HFFc6 (cell line): ENCODE data around the gene ATAD3B. TPM values are rescaled to one million over a fixed set of nuclear protein-coding genes. Genes with fewer than 3 reads are reported as not detected.

Experiments
- DNase-seq: peaks from one replicate; pipeline ENCODE4 v3.0.0-alpha.2; 2018
- H3K27ac Mint-ChIP-seq: 2 replicates; pipeline ENCODE4 v1.8.0; 2020; ENCODE audit warnings: mild to moderate bottlenecking, mixed read lengths
- H3K27me3 Mint-ChIP-seq: 2 replicates; pipeline ENCODE4 v1.8.0; 2021; ENCODE audit warnings: mild to moderate bottlenecking, moderate library complexity, mixed read lengths; ENCODE audit not compliant: insufficient read depth
- H3K36me3 Mint-ChIP-seq: 2 replicates; pipeline ENCODE4 v1.8.0; 2021; ENCODE audit warnings: low read depth, mixed read lengths
- H3K4me1 Mint-ChIP-seq: 2 replicates; pipeline ENCODE4 v1.8.0; 2020; ENCODE audit warnings: low read depth, mixed read lengths
- H3K4me3 Mint-ChIP-seq: 2 replicates; pipeline ENCODE4 v1.8.0; 2020; ENCODE audit warnings: mild to moderate bottlenecking, moderate library complexity, mixed read lengths
- H3K9me3 Mint-ChIP-seq: 2 replicates; pipeline ENCODE4 v1.8.0; 2020; ENCODE audit warnings: mild to moderate bottlenecking, mixed read lengths
- CTCF ChIP-seq: fragments of 200-600 bp; sonication (generic); IDR thresholded peaks from 2 replicates; pipeline ENCODE4 v1.5.0; 2021; ENCODE audit warnings: antibody characterized with exemption, mild to moderate bottlenecking
- total RNA-seq, 6 experiments: library from RNA; stranded (reverse); fragmentation: NEBNext Ultra II Directional; extraction: Animal tissue kit (Norgen Biotek cat#: 25700); gene quantifications; 2 replicates in 1 of 6; 3 replicates in 5 of 6; pipeline ENCODE4 v1.2.3, GENCODE V29; 2021

Gene ATAD3B
- total RNA-seq, 6 experiments from 2014 or later = 21.0 to 24.8 (median 23.0) TPM

DNA sequence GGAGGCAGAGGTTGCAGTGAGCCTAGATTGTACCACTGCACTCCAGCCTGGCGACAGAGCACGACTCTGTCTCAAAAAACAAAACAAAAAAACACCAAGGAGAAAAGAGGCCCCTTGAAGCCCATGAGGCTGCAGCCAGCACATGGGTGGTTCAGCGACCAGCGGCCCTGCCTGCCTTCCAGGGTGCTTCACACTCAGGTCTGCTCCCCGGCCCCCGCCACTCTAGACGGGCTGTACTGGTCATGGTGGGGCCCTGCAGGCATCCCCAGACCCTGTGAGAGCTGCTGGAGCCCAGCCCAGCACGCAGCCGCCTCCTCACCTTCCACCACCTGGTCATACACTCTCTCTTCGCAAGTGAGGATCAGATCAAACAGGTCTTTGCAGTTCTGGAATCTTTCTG, 73.0 kb downstream of the ATAD3B start:
- no peak overlapping the region for H3K27ac Mint-ChIP-seq
- peaks cover 5% of the 10 kb centered on the region; the same call in 1 of the 2 replicates for H3K4me1 Mint-ChIP-seq
- peaks cover 7% of the 10 kb centered on the region; the same call in 1 of the 2 replicates for H3K36me3 Mint-ChIP-seq
- peaks cover 3% of the 10 kb centered on the region; the same call in 1 of the 2 replicates for H3K27me3 Mint-ChIP-seq
- TF ChIP-seq CTCF = no peak
- no peak for DNase-seq
- H3K4me3 Mint-ChIP-seq = no peak overlapping the region
- H3K9me3 Mint-ChIP-seq = no peaks in the 10 kb centered on the region

Other genes with a start within 250 kb of the ATAD3B start
- gene SDF4, start 239.8 kb upstream of the ATAD3B start, total RNA-seq = 100 to 1,000 TPM; 182 to 231 (median 196) TPM
- gene B3GALT6, start 239.5 kb upstream of the ATAD3B start, total RNA-seq = 10 to 100 TPM; 24.5 to 35.7 (median 25.8) TPM
- 1 to 10 TPM in 3 of 6 experiments, under 1 TPM in 3; 0.31 to 1.7 (median 1.1) TPM for gene C1QTNF12, start 225.0 kb upstream of the ATAD3B start, total RNA-seq
- gene UBE2J2, start 197.9 kb upstream of the ATAD3B start, total RNA-seq = 10 to 100 TPM; 56.2 to 67.9 (median 61.1) TPM
- gene SCNN1D, start 191.3 kb upstream of the ATAD3B start, total RNA-seq = 1 to 10 TPM; 1.4 to 3.0 (median 2.0) TPM
- gene ACAP3, start 163.8 kb upstream of the ATAD3B start, total RNA-seq = 10 to 100 TPM; 39.4 to 50.8 (median 42.6) TPM
- 10 to 100 TPM; 23.5 to 28.7 (median 25.6) TPM for gene PUSL1, start 163.2 kb upstream of the ATAD3B start, total RNA-seq
- 10 to 100 TPM; 65.6 to 78.3 (median 69.8) TPM for gene INTS11, start 147.1 kb upstream of the ATAD3B start, total RNA-seq
- gene CPTP, start 147.0 kb upstream of the ATAD3B start, total RNA-seq = 10 to 100 TPM; 24.6 to 31.5 (median 26.6) TPM
- gene TAS1R3, start 140.5 kb upstream of the ATAD3B start, total RNA-seq = under 1 TPM; 0.07 to 0.20 (median 0.13) TPM
- 10 to 100 TPM; 73.8 to 96.6 (median 74.5) TPM for gene DVL1, start 122.3 kb upstream of the ATAD3B start, total RNA-seq
- 100 to 1,000 TPM; 438 to 570 (median 524) TPM for gene MXRA8, start 113.2 kb upstream of the ATAD3B start, total RNA-seq
- 100 to 1,000 TPM; 178 to 206 (median 196) TPM for gene AURKAIP1, start 96.6 kb upstream of the ATAD3B start, total RNA-seq
- gene CCNL2, start 72.4 kb upstream of the ATAD3B start, total RNA-seq = 100 to 1,000 TPM in 5 of 6 experiments, 10 to 100 TPM in 1; 96.2 to 115 (median 104) TPM
- gene MRPL20, start 64.5 kb upstream of the ATAD3B start, total RNA-seq = 100 to 1,000 TPM; 131 to 154 (median 141) TPM
- gene ANKRD65, start 50.5 kb upstream of the ATAD3B start, total RNA-seq = under 1 TPM in 2 of 6 experiments, not detected in 4; 0.14 TPM
- under 1 TPM in 5 of 6 experiments, not detected in 1; 0.12 to 0.33 (median 0.24) TPM for gene VWA1, start 36.1 kb upstream of the ATAD3B start, total RNA-seq
- under 1 TPM in 1 of 6 experiments, not detected in 5; 0.09 TPM for gene ATAD3C, start 22.1 kb upstream of the ATAD3B start, total RNA-seq
- gene ATAD3A, start 40.4 kb downstream of the ATAD3B start, total RNA-seq = 10 to 100 TPM; 48.7 to 61.5 (median 54.0) TPM
- 1 to 10 TPM; 2.8 to 5.1 (median 4.1) TPM for gene TMEM240, start 68.9 kb downstream of the ATAD3B start, total RNA-seq
- gene SSU72, start 103.1 kb downstream of the ATAD3B start, total RNA-seq = 100 to 1,000 TPM; 132 to 156 (median 137) TPM
- gene FNDC10, start 128.4 kb downstream of the ATAD3B start, total RNA-seq = 1 to 10 TPM; 1.6 to 4.0 (median 2.0) TPM
- 10 to 100 TPM; 41.9 to 62.8 (median 44.0) TPM for gene MIB2, start 143.7 kb downstream of the ATAD3B start, total RNA-seq
- 1 to 10 TPM; 2.8 to 7.1 (median 5.1) TPM for gene MMP23B, start 160.4 kb downstream of the ATAD3B start, total RNA-seq
- gene CDK11B, start 187.2 kb downstream of the ATAD3B start, total RNA-seq = 10 to 100 TPM; 21.6 to 27.5 (median 24.8) TPM
- 10 to 100 TPM; 30.1 to 40.9 (median 33.4) TPM for gene SLC35E2B, start 221.0 kb downstream of the ATAD3B start, total RNA-seq